Skeletal muscle tissue (tissue), 4 donors: Measurements from ENCODE around the gene ZNF644. TPM values are rescaled to one million over a fixed set of nuclear protein-coding genes. Genes with fewer than 3 reads are reported as not detected.
"Not testable (repeated sequence)": the region's sequence is repeated elsewhere in the genome, so short reads cannot be mapped to it uniquely, and the experiment has no call there.

ENCODE experiments used
- H3K27ac ChIP-seq: one replicate; pipeline ENCODE4 v1.7.0; 2013; ENCODE audit warnings: mild to moderate bottlenecking, low read depth, low read length, inconsistent platforms
- H3K27me3 ChIP-seq, 3 donors: one replicate each; pipeline ENCODE4 v1.7.0; 2013; ENCODE audit warnings: low read length in 3 of 3; ENCODE audit not compliant: control insufficient read depth in 3 of 3, insufficient read depth in 3 of 3
- H3K36me3 ChIP-seq, 3 donors: one replicate each; pipeline ENCODE4 v1.7.0; 2013; ENCODE audit warnings: low read length in 3 of 3; ENCODE audit not compliant: control insufficient read depth in 3 of 3, insufficient read depth in 3 of 3
- H3K4me1 ChIP-seq, 3 donors: one replicate each; pipeline ENCODE4 v1.7.0; 2013; ENCODE audit warnings: low read length in 3 of 3, mild to moderate bottlenecking in 3 of 3; ENCODE audit not compliant: control insufficient read depth in 3 of 3, insufficient read depth in 3 of 3
- H3K4me3 ChIP-seq, 3 donors: one replicate each; pipeline ENCODE4 v1.7.0; 2013; ENCODE audit warnings: low read length in 3 of 3
- H3K9ac ChIP-seq, 3 donors: one replicate each; pipeline ENCODE4 v1.7.0; 2013; ENCODE audit warnings: low read length in 3 of 3, mild to moderate bottlenecking in 3 of 3, moderate library complexity in 2 of 3, low read depth in 1 of 3
- H3K9me3 ChIP-seq, 3 donors: one replicate each; pipeline ENCODE4 v1.7.0; 2013; ENCODE audit warnings: low read length in 3 of 3; ENCODE audit not compliant: control insufficient read depth in 3 of 3
- total RNA-seq: library from RNA; depleted of rRNA; stranded (reverse); fragments of >200 nt; gene quantifications from one replicate; pipeline ENCODE4 v1.2.3, GENCODE V29; 2014
- donor health status: Osteomylitis.

Gene ZNF644
- total RNA-seq, 1 donor from 2014 or later, result 71.0 TPM

DNA sequence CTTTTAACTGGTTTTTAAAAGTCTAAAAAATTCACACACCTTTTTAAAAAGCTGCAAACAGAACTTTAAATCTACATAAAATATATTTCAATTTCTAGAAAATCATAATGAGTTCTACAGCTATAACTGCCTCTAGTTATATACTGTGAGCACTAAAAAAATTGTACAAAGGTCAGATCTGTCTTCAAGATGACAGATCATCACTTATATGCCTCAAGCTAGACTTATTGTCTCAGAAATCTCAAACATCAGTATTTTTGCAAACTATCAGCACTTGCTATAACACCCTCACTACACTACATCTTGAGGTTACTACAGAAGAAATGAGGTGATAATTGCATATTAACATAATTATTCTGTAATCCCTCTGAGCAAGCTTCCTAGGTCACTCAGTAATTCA lies 76.5 kb downstream of the ZNF644 start:
- no peak overlapping the region for H3K27ac ChIP-seq
- H3K36me3 ChIP-seq, result peaks cover 0 to 3% (median 0%) of the 10 kb centered on the region in 3 donors
- H3K9ac ChIP-seq, result no peak overlapping the region
- no peak overlapping the region for H3K4me3 ChIP-seq
- H3K9me3 ChIP-seq, result no peaks in the 10 kb centered on the region
- peaks cover 0 to 5% (median 0%) of the 10 kb centered on the region in 3 donors for H3K4me1 ChIP-seq
- no peaks in the 10 kb centered on the region for H3K27me3 ChIP-seq

DNA sequence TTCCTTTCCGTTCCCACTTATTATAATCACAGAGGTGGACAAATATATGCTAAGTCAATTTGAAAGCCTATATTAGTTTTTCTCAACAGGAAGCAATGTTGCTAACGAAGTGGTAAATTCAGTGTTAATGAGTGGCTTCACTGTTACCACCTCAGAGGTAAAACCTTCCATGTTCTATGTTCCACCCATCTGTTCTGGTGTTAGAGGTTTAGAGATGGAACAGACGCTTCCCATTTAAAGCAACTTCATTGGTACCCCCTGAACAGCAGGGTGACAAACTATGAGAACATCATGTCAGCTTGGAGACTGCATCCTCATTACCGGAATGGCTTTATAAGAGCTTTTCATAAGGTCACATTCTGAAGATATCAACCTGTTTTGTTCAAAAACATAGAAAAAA lies 77.9 kb downstream of the ZNF644 start:
- Histone ChIP-seq H3K36me3 (peaks cover 0 to 7% (median 0%) of the 10 kb centered on the region in 3 donors), H3K4me1 (peaks cover 0 to 5% (median 0%) of the 10 kb centered on the region in 3 donors), H3K9ac (no peak overlapping the region), H3K27me3 (no peaks in the 10 kb centered on the region), H3K27ac (no peak overlapping the region), H3K9me3 (no peaks in the 10 kb centered on the region), H3K4me3 (no peak overlapping the region)

DNA sequence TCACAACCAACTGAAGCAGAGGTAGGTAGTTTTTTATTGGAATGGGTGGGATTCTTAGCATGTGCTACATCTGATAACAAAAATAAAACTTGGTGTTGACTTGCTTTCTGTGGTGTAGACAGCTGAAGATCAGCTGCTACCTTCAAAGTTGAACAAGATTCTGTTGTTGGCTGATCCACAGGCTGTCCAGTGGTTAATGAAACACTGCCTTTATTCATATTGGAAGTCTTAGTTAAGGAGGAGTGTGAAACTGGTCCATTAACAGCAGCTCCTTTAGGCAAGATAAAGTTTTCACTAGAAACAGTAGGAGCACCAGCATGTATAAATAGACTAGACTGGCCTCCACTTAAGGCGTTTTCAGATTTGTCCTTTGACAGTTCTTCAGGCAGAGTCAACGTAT lies 81.1 kb downstream of the ZNF644 start:
- Histone ChIP-seq H3K27ac (no peak overlapping the region), H3K9me3 (no peaks in the 10 kb centered on the region), H3K4me1 (no peaks in the 10 kb centered on the region), H3K9ac (no peak overlapping the region), H3K4me3 (no peak overlapping the region), H3K27me3 (no peaks in the 10 kb centered on the region), H3K36me3 (peaks cover 0 to 15% (median 0%) of the 10 kb centered on the region in 3 donors)

DNA sequence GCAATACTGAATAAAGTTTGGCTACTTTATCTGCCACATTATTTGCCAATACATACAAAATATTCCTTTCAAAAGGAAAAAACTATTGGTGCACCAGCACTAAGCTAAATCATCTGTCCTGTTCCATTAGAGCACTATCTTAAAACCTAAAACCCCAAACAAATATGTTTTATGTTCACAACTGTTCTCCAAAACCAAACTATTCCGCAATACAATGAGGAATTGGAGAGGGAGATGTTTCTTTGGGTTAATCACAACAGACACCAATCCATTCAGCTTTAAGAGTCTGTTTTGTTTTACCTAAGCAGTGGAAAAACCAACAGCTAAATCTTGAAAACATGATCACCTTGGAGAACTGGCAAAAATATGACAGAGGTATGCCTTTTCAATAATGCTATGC lies 85.1 kb downstream of the ZNF644 start:
- no peak overlapping the region for H3K27ac ChIP-seq
- H3K36me3 ChIP-seq, result peaks cover 0 to 15% (median 0%) of the 10 kb centered on the region in 3 donors
- H3K4me1 ChIP-seq, result no peaks in the 10 kb centered on the region
- H3K4me3 ChIP-seq, result no peak overlapping the region
- no peaks in the 10 kb centered on the region for H3K9me3 ChIP-seq
- H3K27me3 ChIP-seq, result no peaks in the 10 kb centered on the region
- H3K9ac ChIP-seq, result no peak overlapping the region

DNA sequence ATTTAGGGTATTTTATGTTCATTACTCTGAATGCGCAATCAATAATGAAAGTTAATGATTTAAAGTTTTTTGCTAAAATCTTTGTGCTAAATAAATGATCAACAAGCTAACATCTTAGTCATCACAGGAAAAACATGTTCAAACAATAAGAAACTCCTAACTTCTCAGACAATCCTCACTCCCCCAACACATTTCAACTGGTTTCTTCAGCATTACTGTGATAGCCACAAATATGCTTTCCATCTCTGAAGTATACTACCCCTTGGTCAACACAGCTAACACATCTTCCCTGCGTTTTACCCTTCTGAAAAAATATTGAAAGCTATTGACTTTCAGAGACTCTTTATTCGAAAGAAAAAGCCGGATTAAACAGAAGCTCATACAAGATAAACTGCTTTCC lies 85.8 kb downstream of the ZNF644 start:
- Histone ChIP-seq H3K4me1 (no peaks in the 10 kb centered on the region), H3K4me3 (no peak overlapping the region), H3K27ac (no peak overlapping the region), H3K9me3 (no peaks in the 10 kb centered on the region), H3K9ac (no peak overlapping the region), H3K27me3 (no peaks in the 10 kb centered on the region), H3K36me3 (peaks cover 0 to 15% (median 0%) of the 10 kb centered on the region in 3 donors)

DNA sequence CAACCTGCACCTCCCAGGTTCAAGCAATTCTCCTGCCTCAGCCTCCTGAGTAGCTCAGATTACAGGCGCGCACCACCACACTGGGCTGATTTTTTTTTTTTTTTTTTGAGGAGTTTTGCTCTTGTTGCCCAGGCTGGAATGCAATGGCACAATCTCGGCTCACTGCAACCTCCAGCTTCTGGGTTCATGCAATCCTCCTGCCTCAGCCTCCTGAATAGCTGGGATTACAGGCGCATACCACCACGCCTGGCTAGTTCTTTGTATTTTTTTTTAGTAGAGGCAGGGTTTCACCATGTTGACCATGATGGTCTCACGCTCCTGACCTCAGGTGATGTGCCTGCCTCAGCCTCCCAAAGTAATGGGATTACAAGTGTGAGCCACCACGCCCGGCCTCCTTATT lies 93.6 kb downstream of the ZNF644 start:
- H3K4me1 ChIP-seq, H3K9me3 ChIP-seq, H3K27ac ChIP-seq, H3K9ac ChIP-seq, H3K27me3 ChIP-seq, H3K4me3 ChIP-seq, H3K36me3 ChIP-seq: not testable (repeated sequence)

DNA sequence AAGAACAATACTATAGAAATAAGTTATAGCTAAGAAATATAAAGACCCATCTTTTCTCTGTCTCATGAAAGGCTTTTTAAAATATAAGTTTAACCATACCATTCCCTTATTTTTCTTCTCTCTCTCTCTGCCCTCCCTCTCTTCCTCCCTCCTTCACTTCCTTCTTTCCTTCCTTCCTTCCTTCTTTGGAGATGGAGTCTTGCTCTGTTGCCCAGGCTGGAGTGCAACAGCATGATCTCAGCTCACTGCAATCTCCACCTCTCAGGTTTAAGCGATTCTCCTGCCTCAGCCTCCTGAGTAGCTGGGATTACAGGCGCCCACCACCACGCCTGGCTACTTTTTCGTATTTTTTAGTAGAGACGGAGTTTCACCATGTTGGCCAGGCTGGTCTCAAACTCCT lies 94.2 kb downstream of the ZNF644 start:
- not testable (repeated sequence) for H3K9ac ChIP-seq, H3K27ac ChIP-seq, H3K4me3 ChIP-seq, H3K4me1 ChIP-seq, H3K36me3 ChIP-seq, H3K9me3 ChIP-seq, H3K27me3 ChIP-seq

DNA sequence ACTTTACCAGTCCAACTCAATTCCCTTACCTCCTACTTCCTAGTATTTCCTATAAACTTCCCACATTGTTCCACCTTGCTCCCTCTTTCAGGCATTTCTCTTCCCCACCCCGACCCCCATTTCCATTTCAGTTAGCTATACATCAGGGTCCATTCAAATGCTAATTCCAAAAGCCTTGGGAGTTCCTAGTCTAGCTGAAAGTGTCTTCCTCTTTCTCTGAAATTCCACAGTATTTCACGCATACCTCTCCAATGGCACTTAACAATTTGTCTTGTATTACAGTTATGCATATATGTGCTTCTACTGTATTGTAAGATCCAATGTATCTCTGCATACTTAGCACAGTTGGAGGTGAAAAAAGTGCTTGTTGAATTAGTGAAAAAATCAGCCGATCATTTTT lies 94.9 kb downstream of the ZNF644 start:
- Histone ChIP-seq H3K9me3 (no peaks in the 10 kb centered on the region), H3K9ac (no peak overlapping the region), H3K36me3 (no peaks in the 10 kb centered on the region), H3K4me1 (peaks cover 3 to 7% (median 5%) of the 10 kb centered on the region in 3 donors), H3K4me3 (no peak overlapping the region), H3K27ac (no peak overlapping the region), H3K27me3 (no peaks in the 10 kb centered on the region)

DNA sequence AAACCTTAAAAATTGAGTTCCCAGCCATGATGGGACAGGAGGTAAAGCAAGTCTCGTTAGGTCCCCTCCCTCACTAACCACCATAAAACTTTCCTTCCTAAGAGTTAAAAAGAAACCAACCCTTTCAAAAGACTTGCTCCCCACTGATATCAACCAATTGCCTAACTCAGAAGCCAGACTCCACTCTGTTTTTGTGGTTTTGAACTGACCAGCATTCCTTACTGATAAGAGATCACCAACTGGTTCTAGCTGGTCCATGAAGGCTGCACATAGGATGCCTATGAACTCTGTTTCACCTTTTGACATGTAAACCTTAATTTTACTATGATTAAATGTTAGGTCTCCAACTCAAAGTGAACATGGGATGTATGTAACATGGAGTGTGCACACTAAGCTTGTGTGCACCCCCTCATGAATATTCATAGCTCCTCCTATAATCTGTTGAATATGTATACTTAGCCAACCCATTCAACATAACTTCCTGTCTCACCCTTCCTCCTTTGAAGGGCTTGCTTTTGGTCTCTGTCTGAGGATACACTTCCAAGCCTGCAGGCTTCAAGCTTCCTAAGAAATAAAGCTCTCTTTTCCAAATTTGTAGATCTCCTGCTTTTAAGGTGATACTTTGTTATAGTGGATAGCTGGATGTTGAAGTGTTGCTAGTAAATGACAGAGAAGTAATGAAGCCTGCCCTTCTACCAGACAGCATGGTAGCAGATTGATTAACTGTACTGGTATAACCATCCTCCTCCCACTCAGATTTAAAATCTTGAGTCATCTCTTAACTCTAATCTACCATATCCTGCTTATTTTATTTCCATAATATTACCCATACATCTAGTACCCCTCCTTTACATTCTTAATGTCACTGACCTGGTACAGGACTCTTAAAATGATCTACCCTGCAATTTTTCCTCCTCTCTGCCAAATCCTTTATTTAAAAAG lies 95.6 kb downstream of the ZNF644 start:
- no peaks in the 10 kb centered on the region for H3K36me3 ChIP-seq
- H3K9me3 ChIP-seq, result no peaks in the 10 kb centered on the region
- no peak overlapping the region for H3K4me3 ChIP-seq
- H3K27me3 ChIP-seq, result no peaks in the 10 kb centered on the region
- peaks cover 3 to 7% (median 6%) of the 10 kb centered on the region in 3 donors for H3K4me1 ChIP-seq
- no peak overlapping the region for H3K9ac ChIP-seq
- no peak overlapping the region for H3K27ac ChIP-seq

DNA sequence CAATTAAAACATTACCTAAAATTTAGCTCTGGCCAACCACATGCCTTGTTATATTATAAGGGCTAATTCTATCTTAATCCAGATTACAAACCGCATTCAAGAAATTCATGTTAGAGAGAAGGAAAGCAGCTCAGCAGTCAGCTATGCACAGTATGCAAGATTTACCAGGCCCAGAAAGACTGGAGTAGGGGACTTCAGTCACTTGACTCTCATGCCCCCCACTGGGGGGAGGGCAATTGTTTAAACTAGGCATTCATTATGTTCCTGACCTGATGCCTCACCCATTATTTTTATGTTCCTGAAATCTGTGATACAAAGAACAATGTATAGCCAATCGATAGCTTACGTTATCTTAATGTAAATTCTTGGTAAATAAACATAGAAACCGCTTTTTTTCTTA lies 96.9 kb downstream of the ZNF644 start:
- peaks cover 8 to 10% (median 9%) of the 10 kb centered on the region in 3 donors for H3K4me1 ChIP-seq
- H3K36me3 ChIP-seq, result no peaks in the 10 kb centered on the region
- H3K4me3 ChIP-seq, result no peak overlapping the region
- no peak overlapping the region for H3K27ac ChIP-seq
- no peak overlapping the region for H3K9ac ChIP-seq
- H3K9me3 ChIP-seq, result no peaks in the 10 kb centered on the region
- H3K27me3 ChIP-seq, result no peaks in the 10 kb centered on the region
